SK-MEL-5 (cell line): ENCODE measurements around the gene COL1A2. TPM values are rescaled to one million over a fixed set of nuclear protein-coding genes. Genes with fewer than 3 reads are reported as not detected.

ENCODE experiments used
- DNase-seq: peaks from one replicate; pipeline ENCODE4 v3.0.0-alpha.2; 2016; ENCODE audit warnings: low read depth, low spot score
- in situ Hi-C: cut with HindIII; loops from 2 replicates; pipeline ENCODE4 v1.10.0; 2016; ENCODE audit warnings: low sequenced_read_pairs, high pct_unique_total_duplicates, low pct_unique_long_range_greater_than_20kb
- polyA plus RNA-seq, 2 experiments: library from polyadenylated mRNA; depleted of rRNA; stranded (reverse); fragments of >200 nt; gene quantifications; 2 replicates each; pipeline ENCODE4 v1.2.3, GENCODE V29; 2015
- total RNA-seq: library from RNA; depleted of rRNA; stranded (reverse); fragments of >200 nt; shearing (Covaris generic); gene quantifications from 2 replicates; pipeline ENCODE4 v1.2.3, GENCODE V29; 2014; rRNA removed

COL1A2 gene
- 0.05 TPM in 2 replicates for total RNA-seq
- polyA plus RNA-seq (2015; cell fraction: cytosol; rRNA removed) = 0.02 TPM in 1 of 2 replicates, not detected in the other
- not detected in 2 replicates for polyA plus RNA-seq (2015; cell fraction: nucleus; rRNA removed)

DNA sequence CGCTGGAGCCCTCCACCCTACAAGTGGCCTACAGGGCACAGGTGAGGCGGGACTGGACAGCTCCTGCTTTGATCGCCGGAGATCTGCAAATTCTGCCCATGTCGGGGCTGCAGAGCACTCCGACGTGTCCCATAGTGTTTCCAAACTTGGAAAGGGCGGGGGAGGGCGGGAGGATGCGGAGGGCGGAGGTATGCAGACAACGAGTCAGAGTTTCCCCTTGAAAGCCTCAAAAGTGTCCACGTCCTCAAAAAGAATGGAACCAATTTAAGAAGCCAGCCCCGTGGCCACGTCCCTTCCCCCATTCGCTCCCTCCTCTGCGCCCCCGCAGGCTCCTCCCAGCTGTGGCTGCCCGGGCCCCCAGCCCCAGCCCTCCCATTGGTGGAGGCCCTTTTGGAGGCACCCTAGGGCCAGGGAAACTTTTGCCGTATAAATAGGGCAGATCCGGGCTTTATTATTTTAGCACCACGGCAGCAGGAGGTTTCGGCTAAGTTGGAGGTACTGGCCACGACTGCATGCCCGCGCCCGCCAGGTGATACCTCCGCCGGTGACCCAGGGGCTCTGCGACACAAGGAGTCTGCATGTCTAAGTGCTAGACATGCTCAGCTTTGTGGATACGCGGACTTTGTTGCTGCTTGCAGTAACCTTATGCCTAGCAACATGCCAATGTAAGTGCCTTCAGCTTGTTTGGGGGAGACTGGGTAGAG, at the start of gene COL1A2:
COL1A2 (plus strand) TSS at position 459 of the 704 bp plus-strand sequence; CDS start at position 596, 137 bp downstream.
- in situ Hi-C loops = no loop called here
- no peak for DNase-seq

DNA sequence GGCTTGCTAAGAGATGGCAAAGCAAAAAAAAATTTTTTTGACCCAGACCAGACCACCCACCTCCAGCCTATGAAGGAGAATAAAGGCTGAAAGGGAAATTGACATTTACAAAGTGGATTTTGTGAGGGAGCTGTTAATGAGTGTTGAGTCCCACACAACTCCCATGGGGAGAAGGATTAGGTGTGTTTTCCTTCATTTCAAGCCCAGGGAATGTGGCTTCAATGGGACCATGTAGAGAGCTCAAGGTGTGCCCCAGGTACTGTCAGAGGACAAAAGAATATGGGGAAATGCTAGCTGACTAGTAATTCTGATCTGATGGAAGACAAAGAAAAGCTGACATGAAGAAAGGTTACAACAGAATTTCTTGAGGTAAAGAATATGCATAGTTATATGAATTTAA, 48.8 kb upstream of the COL1A2 start:
- in situ Hi-C loops = no loop called here
- no peak for DNase-seq

DNA sequence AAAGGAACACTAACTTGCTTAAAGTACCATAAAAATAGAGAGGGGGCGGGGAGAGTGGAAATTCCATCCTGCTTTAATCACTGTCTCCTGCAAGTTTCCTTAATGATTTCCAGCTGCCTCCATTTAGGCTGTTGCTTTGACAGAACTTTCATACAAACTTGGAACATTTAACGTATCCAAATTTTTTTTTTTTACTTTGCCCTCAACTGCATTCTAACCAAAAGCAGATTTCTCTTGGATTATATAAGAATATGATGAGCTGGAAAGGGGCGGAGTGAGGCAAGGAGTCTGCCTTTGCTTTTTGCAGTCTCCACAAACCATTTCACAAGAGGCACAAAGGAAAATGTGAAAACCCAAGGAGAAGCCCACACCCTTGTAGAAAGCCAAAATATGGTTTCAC, 46.6 kb upstream of the COL1A2 start:
- in situ Hi-C loops = no loop called here
- no peak for DNase-seq

DNA sequence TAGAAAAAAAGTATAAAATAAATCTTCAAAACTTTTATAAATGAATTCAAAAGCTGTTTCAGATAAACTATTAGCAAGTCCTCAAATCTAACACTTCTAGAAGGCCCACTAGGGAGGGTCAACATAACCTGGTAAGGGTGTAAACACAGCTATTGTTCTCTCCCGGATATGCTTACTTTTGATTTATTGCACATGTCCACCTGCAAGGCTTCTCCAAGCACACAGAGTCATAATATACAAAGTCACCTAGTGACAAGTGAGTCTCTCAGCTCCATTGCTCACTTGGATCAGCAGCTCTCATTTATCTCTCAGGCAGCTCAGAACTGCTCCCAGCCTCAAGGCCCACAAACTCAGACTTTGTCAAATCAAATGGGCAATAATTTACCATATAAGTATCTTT, 44.0 kb upstream of the COL1A2 start:
- DNase-seq = no peak
- in situ Hi-C loops = no loop called here

DNA sequence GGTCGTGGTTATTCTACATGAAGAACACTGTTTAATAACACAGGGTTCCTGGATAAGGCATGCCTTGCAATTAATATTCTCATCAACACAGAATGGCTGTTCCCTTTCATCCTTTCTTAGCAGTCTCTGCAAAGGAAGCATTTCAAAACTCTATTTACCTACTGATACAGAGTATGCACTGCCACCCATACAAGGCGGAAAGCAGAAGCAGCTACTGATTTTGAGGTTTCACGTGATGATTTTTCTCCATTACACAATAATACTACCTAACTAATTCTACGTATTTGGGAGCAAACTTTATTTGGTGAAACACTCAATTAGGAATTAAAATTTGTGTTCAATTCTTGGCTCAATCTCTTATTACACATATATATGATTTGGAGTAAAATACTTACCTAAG, 43.0 kb upstream of the COL1A2 start:
- DNase-seq = no peak
- in situ Hi-C loops = no loop called here

DNA sequence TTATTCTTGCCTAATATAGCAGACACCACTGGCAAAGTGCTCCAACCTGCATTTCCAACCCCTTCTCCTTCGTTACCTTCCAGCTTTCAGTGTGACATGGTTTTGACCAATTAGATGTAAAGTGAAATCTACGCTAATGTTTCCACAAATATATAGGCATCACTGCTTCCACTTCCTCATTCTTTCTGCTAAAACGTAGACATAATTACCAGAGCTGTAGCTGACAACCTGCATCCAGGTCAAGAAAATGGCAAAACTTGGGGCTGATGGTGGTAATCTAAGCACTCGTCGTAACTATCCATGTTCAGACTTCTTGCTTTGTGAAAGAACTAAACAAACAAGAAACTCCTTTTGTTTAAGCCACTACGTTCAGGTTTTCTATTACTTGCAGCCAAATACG, 41.8 kb upstream of the COL1A2 start:
- in situ Hi-C loops = no loop called here
- no peak for DNase-seq

DNA sequence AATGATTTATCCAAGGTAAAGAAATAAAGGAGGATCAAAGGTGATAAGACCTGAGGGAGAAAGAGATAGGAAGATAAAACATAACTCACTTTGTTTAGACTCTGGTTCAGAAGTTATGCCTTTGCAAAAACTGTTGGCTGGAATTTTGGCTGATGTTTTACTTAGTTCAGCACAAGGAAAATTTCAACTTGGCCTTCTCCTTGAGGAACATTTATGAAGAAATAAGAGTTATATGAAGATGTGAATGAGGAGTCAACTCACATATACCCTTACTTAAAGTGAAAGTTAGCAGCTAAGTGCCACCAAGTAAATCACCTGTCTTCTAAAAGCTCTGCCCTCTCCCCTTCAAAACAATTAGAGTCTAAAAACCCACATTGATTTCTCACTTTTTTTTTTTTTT, 39.7 kb upstream of the COL1A2 start:
- in situ Hi-C loops = no loop called here
- no peak for DNase-seq

DNA sequence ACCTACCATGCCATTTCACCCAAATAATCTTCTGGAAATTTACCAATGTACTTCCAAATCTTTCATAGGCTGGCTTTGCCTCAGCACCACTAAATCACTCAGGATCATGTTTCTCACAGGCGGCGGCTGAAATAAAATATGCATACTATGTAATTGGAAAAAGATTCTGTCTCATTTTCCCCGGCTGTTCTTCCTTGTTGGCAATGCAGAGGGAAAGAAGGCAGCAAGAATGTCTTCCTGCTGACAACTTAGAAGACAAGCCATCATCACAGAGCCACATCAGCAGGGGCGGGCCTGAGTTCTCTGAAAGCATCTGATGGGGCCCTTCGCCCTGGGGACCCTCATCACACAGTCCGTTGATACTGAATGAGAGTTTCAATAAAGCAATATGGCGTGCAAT, 39.2 kb upstream of the COL1A2 start:
- no peak for DNase-seq
- in situ Hi-C loops = no loop called here

DNA sequence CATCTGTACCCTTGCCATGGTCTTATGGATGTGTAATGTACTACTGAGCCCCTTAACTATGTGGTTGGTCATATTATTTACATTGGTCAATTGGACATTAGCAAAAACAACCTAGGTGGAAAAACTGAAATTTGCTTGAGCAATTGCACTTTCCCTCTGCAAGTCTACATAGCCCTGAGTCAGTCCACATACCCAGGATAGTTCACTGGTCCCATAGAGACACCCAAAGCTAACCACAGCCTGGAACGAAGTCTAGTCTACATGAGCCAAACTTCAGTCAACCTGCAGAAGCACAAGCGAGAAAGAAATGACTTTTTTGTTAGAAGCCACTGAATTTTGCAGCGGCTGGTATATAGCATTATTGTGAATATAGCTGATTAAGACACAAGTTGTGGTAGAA, 37.6 kb upstream of the COL1A2 start:
- in situ Hi-C loops = no loop called here
- DNase-seq = no peak

DNA sequence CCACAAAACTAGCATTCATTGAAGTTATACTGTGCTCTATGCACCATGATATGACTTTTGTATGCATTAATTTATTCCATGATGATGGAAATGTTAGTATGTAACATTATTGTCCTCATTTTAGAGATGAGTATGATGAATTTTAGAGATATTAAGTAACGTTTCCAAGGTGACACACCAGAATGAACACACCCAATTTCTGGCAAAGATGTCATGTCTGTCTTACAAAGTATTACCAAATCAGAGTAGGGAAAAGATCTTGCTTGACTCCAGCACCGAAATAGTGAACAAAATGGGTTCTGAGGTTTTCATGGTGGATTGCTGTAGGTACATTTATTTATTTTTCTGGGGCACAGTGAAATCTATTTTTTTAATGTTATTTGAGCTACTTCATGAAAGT, 33.8 kb upstream of the COL1A2 start:
- in situ Hi-C loops = no loop called here

DNA sequence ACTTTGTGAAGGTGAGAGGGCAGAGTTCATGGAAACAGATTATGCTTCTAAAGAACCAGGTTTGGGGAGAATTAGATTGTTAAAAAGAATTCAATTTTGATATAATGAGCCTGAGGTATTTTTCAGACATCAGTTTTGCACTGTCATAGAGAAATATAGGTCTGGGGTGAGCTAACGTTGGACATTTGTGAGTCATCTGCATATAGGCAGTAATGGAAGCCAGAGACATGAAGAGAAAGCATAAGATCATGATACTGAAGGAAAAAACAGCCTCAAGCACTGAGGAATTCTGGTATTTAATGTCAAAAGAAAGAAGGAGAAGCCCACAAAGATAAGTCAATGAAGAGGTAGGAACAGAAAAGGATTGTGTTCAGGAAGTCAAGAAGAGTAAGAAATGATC, 32.4 kb upstream of the COL1A2 start:
- DNase-seq = no peak
- in situ Hi-C loops = no loop called here

More for the DNA sequence above, 33.8 kb upstream of the COL1A2 start:
- no peak for DNase-seq

DNA sequence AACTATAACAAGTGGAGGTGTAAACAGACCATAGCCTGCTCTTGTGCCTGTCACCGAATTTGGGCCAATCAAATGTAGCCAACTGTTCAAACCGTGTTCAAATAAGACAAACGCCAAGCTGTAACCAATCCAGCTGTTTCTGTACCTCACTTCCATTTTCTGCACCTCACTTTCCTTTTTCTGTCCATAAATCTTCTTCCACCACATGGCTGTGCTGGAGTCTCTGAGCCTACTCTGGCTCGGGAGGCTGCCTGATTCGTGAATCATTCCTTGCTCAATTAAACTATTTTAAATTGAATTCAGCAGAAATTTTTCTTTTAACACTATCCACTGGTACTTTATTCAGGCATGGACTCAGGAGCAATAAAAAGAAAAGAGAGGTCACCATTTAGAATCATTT, 29.9 kb upstream of the COL1A2 start:
- no peak for DNase-seq
- in situ Hi-C loops = no loop called here

DNA sequence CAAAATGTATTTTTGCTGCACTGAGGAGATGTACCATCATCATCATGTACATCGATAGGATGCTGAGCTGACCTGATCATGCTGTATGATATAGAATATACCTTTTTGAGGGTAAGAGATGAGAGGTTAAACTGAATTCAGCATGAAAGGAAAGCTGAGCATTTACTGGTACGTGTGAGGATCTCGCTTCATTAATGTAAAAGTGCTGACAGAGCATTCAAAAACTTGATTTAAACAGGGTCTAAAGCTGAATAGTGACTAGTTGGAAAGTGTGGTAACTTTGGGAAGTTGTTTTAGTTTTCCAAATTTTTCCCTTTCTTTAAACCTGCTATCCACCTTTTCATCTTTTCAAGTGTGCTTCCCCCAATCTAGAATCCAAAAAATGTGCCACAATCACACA, 28.5 kb upstream of the COL1A2 start:
- DNase-seq = no peak
- in situ Hi-C loops = no loop called here

DNA sequence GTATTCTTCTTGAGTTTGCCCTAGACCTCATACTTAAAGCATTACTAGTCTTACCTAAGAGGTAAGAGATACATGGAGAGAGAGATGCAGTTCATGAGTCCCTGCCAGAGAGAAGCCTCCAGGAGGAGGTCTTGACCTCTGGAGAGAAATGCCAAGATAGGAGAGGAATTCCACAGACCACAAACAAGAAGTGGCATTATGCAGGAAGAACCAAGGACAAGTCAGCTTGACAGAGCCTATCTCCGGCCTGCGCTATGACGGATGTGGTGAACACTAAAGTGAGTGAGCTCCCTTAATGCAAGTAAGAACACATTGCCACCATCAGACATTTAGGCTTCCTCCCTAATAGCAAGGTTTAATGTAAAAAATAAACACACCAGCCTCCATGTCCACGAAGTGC, 27.9 kb upstream of the COL1A2 start:
- DNase-seq = no peak
- in situ Hi-C loops = no loop called here

DNA sequence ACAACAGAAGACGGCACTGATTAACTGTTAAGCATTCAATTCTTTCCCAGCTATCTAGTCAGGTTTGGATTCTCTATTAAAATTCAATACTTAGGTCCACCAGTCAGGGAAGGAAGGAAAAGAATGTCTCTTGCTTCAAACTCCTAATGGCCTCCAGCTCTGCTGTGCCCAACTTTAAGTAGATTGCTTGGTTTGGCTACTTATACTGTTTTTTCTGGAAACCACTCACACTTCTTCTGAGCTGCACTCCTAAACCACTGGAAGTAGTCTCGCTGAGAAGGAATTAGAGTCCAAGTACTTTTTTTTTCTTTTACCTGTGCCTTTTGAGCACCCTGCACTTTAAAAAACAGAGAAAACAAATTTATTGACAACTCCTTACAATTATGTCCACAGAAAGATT, 26.7 kb upstream of the COL1A2 start:
- in situ Hi-C loops = no loop called here
- no peak for DNase-seq

DNA sequence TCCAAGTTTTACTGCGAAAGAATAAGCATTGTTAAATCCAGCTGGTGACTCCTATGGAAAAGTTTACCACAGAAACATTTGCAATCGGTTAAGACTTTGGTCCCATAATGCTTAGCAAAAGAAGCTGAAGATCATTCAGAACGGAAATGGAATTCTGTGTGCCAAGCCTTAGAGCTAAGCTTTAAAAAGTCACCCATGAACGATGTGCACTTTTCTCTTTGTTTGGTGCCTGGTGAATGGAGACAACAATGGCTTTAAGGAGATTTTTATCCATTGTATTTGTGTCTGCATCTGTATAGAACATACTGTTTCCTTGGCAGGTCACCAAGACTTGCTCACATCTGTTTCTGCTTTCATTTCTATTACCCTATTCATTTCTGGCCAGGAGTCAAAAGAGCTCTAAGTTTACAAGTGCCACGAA, 26.3 kb upstream of the COL1A2 start:
- DNase-seq = no peak
- in situ Hi-C loops = no loop called here

DNA sequence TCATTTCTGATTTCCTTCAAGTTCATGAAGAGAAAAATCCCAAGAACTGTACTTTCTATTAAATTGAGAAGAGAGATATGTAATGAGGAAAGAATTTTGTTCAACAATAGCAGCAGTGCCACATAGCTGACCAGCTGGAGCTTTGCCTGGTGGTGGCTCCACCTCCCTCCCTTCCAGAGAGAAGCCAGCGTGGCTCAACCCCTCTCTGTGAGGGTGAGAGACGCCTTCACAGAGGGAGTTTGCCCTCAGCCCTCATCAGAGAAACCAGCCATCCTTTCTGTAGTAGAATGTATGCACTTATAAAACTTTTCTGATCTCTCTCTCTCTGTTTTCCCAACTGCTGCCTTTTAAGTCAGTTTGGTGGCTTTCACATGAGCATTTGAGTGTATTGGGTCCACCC, 20.5 kb upstream of the COL1A2 start:
- in situ Hi-C loops = no loop called here
- peak; percentile 48 for DNase-seq

DNA sequence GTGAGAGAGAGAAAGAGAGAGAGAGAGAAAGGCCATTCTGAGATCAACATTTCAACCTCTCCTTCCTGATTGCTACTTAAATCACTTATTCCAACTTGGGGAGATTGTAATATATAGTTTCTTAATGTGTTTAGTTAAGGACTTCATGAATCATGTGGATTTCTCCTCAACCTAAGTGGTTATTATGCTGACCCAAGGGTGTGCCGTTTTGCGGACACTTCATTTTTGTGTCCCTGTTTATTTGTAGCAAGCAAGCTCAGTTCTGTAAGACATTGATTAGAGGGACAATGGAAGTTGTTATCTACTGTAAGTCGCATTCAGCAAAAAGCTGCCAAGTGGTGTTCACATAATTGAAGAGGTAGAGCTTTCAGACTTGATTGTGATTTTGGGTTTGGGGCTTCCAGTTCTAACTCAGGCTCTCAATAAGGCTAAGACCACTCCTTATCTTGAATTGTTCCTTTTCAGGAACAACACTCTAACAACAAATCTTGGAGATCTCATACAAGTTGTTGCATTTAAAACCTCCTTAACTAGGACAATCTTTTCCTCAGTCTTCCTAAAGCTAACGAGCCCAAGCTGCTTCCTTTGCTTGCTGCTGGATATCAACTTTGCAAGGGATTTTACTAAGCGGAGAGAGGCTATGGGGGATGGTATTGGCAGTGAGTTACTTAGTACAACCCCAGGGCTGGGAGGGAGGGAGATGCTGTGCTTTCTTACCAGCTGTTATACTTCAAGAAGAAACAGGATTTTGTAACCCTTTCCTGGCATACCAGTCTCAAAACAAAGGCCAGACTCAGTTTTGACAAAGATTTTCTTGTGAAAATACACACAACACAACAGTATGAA, 19.8 kb upstream of the COL1A2 start:
- in situ Hi-C loops = no loop called here
- no peak for DNase-seq

DNA sequence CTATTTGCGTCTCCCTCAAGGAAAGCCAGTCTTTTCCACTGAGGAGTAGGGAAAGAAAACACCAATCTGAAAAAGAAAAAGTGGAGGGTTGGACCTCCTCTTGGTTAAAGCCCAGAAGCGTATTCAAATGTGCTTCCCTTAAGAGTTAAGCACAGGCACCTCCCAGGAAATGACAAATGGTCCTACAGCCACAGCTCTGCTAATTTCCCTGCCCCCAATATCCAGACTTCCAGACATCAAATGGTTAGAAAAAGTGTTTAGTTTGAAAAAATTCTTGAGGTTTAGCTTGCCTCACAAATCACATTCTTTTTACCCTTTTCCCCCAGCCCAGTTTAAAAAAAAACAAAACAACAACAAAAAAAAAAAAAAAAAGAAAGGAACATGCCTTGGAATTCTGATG, 19.0 kb upstream of the COL1A2 start:
- in situ Hi-C loops = no loop called here
- DNase-seq = no peak
